GM19193 (cell line): ENCODE results near the gene RPRD1A.

Source experiments
- POLR2A ChIP-seq: IDR thresholded peaks from 4 replicates; pipeline ENCODE4 v1.6.1; 2011; ENCODE audit not compliant: insufficient read depth, insufficient read length; ENCODE audit errors: extremely low read depth

Gene RPRD1A

GRCh38 chr18:36086186-36086585 lies 18.8 kb upstream of the RPRD1A start:
- no peak for TF ChIP-seq POLR2A

GRCh38 chr18:36085195-36085594 lies 17.8 kb upstream of the RPRD1A start:
- TF ChIP-seq POLR2A, result no peak

GRCh38 chr18:36083729-36084128 lies 16.4 kb upstream of the RPRD1A start:
- TF ChIP-seq POLR2A, result no peak

GRCh38 chr18:36078751-36079529 lies 11.6 kb upstream of the RPRD1A start:
- no peak for TF ChIP-seq POLR2A

DNA sequence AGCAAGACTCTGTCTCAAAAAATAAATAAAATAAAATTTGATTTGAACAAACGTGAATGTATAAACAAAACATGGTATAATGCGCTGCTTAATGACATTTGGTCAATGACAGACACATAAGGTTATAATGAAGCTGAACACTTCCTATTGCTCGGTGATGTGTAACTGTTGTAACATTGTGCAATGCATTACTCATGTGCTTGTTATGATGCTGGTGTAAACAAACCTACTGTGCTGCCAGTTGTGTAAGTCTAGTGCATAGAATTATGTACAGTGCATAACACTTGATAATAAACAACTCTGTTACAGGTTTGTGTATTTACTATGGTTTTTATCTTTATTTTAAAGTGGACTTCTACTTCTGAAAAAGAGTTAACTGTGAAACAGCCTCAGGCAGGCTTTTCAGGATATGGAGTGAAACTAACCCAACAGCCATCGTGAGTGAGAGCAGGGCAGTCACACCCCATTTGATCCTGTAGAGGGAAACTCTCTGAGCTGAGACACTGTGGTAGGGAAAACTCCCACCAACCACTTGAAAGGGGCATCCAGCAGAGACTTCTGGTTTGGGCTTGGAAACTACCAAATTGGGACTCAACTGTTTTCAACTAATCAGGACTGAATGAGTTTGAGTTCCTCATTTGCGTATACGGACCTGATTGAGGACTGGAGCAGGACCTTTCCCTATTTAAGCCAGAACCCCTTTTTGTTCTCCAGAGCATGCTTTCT lies 8.7 kb upstream of the RPRD1A start:
- TF ChIP-seq POLR2A, result no peak

GRCh38 chr18:36074435-36074834 lies 7.1 kb upstream of the RPRD1A start:
- no peak for TF ChIP-seq POLR2A

- TF ChIP-seq POLR2A, result no peak
These were observed 6.3 kb upstream of the RPRD1A start for GRCh38 chr18:36073676-36074075.

DNA sequence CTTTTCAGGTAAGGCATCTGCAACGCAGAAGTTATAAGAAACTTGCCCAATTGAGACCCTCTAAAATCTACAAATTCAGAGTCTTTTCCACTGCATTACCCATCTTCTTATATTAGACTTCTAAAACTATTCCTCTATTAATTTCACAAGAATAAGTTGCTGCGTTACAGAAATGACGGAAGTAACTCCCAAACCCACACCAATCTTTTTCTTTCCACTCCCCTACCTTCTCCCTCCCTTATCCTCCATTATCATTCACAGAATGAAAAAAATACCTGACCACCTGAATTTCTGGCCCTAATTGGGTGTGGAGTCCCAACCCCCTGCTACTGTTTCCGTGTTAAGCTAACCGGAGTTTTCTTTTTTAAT lies 689 bp downstream of the RPRD1A start:
- no peak for TF ChIP-seq POLR2A

DNA sequence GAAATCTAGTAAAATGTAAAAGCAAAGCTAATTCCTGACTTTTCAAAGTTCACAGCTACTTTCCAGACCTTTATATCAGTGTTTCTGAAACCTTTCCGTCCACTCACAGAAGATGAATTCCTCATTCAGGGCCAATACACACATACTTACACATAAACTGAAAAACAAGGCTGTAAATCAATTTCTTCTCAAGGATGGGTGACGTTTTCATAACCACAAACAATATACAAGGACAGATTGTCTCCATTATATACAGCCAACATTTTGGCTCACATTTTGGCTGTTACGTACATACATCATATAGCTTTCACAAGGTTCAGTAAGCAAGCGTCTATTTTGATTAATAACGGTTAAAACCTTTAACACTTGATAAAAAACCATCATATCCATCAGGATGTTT lies 1.4 kb downstream of the RPRD1A start:
- no peak for TF ChIP-seq POLR2A

GRCh38 chr18:36064027-36064808 lies 3.1 kb downstream of the RPRD1A start:
- TF ChIP-seq POLR2A, result no peak

DNA sequence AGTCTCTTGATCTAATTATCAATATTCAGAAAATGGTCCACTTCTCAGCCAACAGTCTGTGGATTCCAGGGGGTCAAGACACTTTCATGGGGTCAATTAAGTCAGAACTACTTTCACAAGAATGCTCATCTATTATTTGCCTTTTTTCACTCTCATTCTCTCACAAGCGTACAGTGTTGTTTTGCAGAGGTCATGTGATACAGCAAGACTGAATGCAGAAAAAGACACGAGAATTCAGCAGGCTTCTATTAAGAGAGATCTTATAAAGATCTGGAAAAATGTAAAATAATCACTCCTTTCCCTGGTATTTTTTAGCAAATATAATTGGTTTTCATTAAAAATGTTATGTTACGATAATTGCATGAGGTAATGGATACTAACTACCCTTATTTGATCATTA lies 8.7 kb downstream of the RPRD1A start:
- TF ChIP-seq POLR2A, result no peak

DNA sequence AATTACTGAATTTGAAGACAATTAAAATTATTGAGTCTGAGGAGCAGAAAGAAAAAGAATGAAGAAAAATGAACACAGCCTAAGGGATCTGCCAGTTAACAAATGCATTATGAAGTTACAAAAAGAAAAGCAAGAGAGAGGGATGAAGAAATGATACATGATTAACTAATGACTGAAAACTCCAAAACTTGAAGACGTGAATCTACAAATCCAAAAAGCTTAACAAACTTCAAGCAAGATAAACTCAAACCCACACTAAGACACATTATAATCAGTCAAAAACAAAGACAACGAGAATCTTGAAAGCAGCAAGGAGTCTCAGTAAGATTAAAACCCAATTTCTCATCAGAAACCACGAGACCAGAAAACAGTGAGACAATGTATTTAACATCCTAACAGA lies 15.6 kb downstream of the RPRD1A start:
- TF ChIP-seq POLR2A, result no peak

DNA sequence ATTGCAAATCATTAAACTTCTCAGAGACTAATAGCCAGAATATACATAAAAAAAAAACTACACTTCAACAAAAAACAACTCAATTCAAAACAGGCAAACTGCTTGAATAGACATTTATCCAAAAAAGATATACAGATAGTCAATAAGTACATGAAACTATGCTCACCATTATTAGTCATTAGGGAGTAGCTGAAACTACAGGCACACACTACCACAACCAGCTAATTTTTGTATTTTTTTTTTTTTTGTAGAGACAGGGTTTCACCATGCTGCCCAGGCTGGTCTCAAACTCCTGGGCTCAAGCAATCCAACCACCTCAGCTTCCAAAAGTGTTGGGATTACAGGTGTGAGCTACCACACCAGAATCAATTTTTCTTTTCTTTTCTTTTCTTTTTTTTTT lies 16.9 kb downstream of the RPRD1A start:
- TF ChIP-seq POLR2A, result no peak

DNA sequence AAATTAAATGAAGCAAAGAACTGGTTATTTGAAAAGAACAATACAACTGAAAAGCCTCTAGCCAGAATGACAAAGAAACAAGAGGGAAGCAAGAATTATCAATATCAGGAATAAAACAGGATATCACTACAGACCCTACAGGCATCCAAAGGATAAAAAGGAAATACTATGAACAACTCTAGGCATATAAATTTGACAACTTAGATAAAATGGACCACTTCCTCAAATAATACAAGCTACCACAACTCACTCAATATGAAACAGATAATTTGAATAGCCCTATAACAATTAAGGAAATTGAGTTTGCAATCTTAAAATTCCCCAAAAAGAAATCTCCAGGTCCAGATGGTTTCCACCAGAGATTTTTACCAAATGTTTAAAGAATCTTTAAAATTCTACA lies 19.8 kb downstream of the RPRD1A start:
- TF ChIP-seq POLR2A, result no peak

DNA sequence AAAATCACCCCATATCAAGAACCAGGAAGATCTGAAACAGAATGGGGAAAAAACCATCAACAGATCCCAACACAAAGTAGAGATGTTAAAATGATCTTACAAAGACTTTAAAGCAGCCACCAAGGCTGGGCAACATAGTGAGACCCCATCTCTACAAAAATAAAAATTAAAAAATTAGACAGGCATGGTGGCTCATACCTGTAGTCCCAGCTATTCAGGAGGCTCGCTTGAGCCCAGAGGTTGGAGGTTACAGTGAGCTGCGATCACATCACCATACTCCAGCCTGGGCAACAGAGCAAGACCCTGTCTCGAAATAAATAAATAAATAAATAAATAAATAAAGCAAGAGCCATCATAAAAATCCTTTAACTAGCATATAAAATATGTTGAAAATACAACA lies 20.5 kb downstream of the RPRD1A start:
- no peak for TF ChIP-seq POLR2A
